Measurements from ENCODE around the gene SMARCC2. TPM values are rescaled to one million over a fixed set of nuclear protein-coding genes. Genes with fewer than 3 reads are reported as not detected.

SMARCC2 gene
- total and polyA plus RNA-seq, 5 experiments from 2014 or later = 46.3 to 197 (median 70.4) TPM

- Mint-ChIP-seq H3K4me3 (no peak overlapping the region), H3K4me1 (peaks cover 16 to 56% (median 49%) of the 10 kb centered on the region in 4 donors), H3K27me3 (no peaks in the 10 kb centered on the region), H3K9me3 (no peaks in the 10 kb centered on the region), H3K27ac (peak overlapping the region; percentile 16 to 91 (median 86)), H3K36me3 (peaks cover 5 to 73% (median 31%) of the 10 kb centered on the region in 3 donors)
- DNase-seq (no peak), ATAC-seq (no peak)
- POLR2A ChIA-PET = interaction anchor here (0.5 to 9.7 kb wide), 12 partner anchors 8 to 43 kb away, joined by 3 to 146 read pairs (median 3); partner anchors contain the start of genes ESYT1, MYL6 and ZC3H10
Observed at GRCh38 chr12:56143870-56144269, 45.4 kb downstream of the SMARCC2 start.

GRCh38 chr12:56143217-56143616 is 46.1 kb downstream of the SMARCC2 start:
- POLR2A ChIA-PET = interaction anchor here (1.4 to 9.7 kb wide), 5 partner anchors 9 to 18 kb away, joined by 3 to 146 read pairs (median 6); partner anchors contain the start of genes ESYT1 and MYL6
- Mint-ChIP-seq H3K9me3 (no peaks in the 10 kb centered on the region), H3K36me3 (peaks cover 9 to 80% (median 35%) of the 10 kb centered on the region in 3 donors), H3K4me3 (peak overlapping the region in 6 of 10 donors; percentile 24 to 67 (median 42)), H3K4me1 (peaks cover 23 to 63% (median 56%) of the 10 kb centered on the region in 4 donors), H3K27me3 (no peaks in the 10 kb centered on the region), H3K27ac (peak overlapping the region; percentile 56 to 91 (median 84))
- peak in 1 of 2 donors; percentile 38 for ATAC-seq
- DNase-seq = no peak

- peak overlapping the region in 9 of 10 donors; percentile 46 to 91 (median 78) for H3K27ac Mint-ChIP-seq
- no peaks in the 10 kb centered on the region for H3K27me3 Mint-ChIP-seq
- H3K36me3 Mint-ChIP-seq = peaks cover 9 to 90% (median 42%) of the 10 kb centered on the region in 3 donors
- no peaks in the 10 kb centered on the region for H3K9me3 Mint-ChIP-seq
- ATAC-seq (no peak), DNase-seq (no peak)
- H3K4me1 Mint-ChIP-seq = peaks cover 28 to 73% (median 66%) of the 10 kb centered on the region in 4 donors
- H3K4me3 Mint-ChIP-seq = no peak overlapping the region
- POLR2A ChIA-PET = interaction anchor here (1.1 to 9.7 kb wide), 5 partner anchors 8 to 46 kb away, joined by 3 to 146 read pairs (median 5); partner anchors contain the start of gene ESYT1
Observed at GRCh38 chr12:56141946-56142784, 47.1 kb downstream of the SMARCC2 start.

GRCh38 chr12:56137853-56138571 is 51.3 kb downstream of the SMARCC2 start:
- POLR2A ChIA-PET = interaction anchor here (0.6 to 9.7 kb wide), 15 partner anchors 10 to 301 kb away, joined by 3 to 146 read pairs (median 4); partner anchors contain the start of genes ESYT1, MYL6, RNF41 and RPL41
- ATAC-seq (peak; percentile 49 to 56), DNase-seq (peak in 3 of 10 donors; percentile 31 to 41 (median 41))
- Mint-ChIP-seq H3K9me3 (no peaks in the 10 kb centered on the region), H3K36me3 (peaks cover 9 to 96% (median 53%) of the 10 kb centered on the region in 3 donors), H3K4me3 (peak overlapping the region in 9 of 10 donors; percentile 49 to 82 (median 71)), H3K27ac (peak overlapping the region; percentile 85 to 94 (median 92)), H3K27me3 (no peaks in the 10 kb centered on the region), H3K4me1 (peaks cover 33 to 80% (median 70%) of the 10 kb centered on the region in 4 donors)

- ATAC-seq = no peak
- no peak overlapping the region for H3K4me3 Mint-ChIP-seq
- POLR2A ChIA-PET = no interaction called here
- peaks cover 0 to 2% (median 0%) of the 10 kb centered on the region in 9 donors for H3K9me3 Mint-ChIP-seq
- H3K36me3 Mint-ChIP-seq = peaks cover 9 to 97% (median 64%) of the 10 kb centered on the region in 3 donors
- no peak for DNase-seq
- H3K4me1 Mint-ChIP-seq = peaks cover 41 to 86% (median 77%) of the 10 kb centered on the region in 4 donors
- H3K27me3 Mint-ChIP-seq = no peaks in the 10 kb centered on the region
- peak overlapping the region in 3 of 10 donors; percentile 74 to 90 (median 88) for H3K27ac Mint-ChIP-seq
Observed at GRCh38 chr12:56134897-56135296, 54.4 kb downstream of the SMARCC2 start.

GRCh38 chr12:56130876-56131275 is 58.4 kb downstream of the SMARCC2 start:
- POLR2A ChIA-PET = interaction anchor here (0.6 to 17.5 kb wide), 6 partner anchors 10 to 443 kb away, joined by 4 to 284 read pairs (median 126); partner anchors contain the start of genes MYL6, PA2G4, RPL41 and SMARCC2
- peaks cover 0 to 2% (median 0%) of the 10 kb centered on the region in 9 donors for H3K9me3 Mint-ChIP-seq
- peak overlapping the region; percentile 90 to 99 (median 95) for H3K27ac Mint-ChIP-seq
- H3K4me3 Mint-ChIP-seq = peak overlapping the region; percentile 97 to 100 (median 99)
- H3K4me1 Mint-ChIP-seq = peaks cover 35 to 76% (median 67%) of the 10 kb centered on the region in 4 donors
- no peaks in the 10 kb centered on the region for H3K27me3 Mint-ChIP-seq
- DNase-seq (no peak), ATAC-seq (no peak)
- H3K36me3 Mint-ChIP-seq = peaks cover 0 to 61% (median 41%) of the 10 kb centered on the region in 3 donors

GRCh38 chr12:56129942-56130495 is 59.3 kb downstream of the SMARCC2 start:
- DNase-seq (no peak), ATAC-seq (no peak)
- Mint-ChIP-seq H3K4me1 (peaks cover 35 to 76% (median 70%) of the 10 kb centered on the region in 4 donors), H3K36me3 (peaks cover 0 to 53% (median 40%) of the 10 kb centered on the region in 3 donors), H3K27ac (peak overlapping the region; percentile 90 to 99 (median 95)), H3K9me3 (peaks cover 0 to 2% (median 0%) of the 10 kb centered on the region in 9 donors), H3K27me3 (no peaks in the 10 kb centered on the region), H3K4me3 (peak overlapping the region; percentile 97 to 100 (median 99))
- POLR2A ChIA-PET = interaction anchor here (0.6 to 17.5 kb wide), 13 partner anchors 11 to 589 kb away, joined by 3 to 284 read pairs (median 6); partner anchors contain the start of genes MYL6, PA2G4, RNF41 and RPL41

- POLR2A ChIA-PET = interaction anchor here (0.6 to 17.5 kb wide), 17 partner anchors 11 to 590 kb away, joined by 3 to 284 read pairs (median 6); partner anchors contain the start of genes MYL6, PA2G4, RNF41 and RPL41
- Mint-ChIP-seq H3K4me1 (peaks cover 35 to 77% (median 72%) of the 10 kb centered on the region in 4 donors), H3K27ac (peak overlapping the region; percentile 90 to 99 (median 95)), H3K4me3 (peak overlapping the region; percentile 97 to 100 (median 99)), H3K27me3 (no peaks in the 10 kb centered on the region), H3K9me3 (peaks cover 0 to 2% (median 0%) of the 10 kb centered on the region in 9 donors), H3K36me3 (peaks cover 0 to 48% (median 40%) of the 10 kb centered on the region in 3 donors)
- peak; percentile 37 to 56 for ATAC-seq
- peak; percentile 50 to 91 (median 70) for DNase-seq
Observed at GRCh38 chr12:56129206-56129941, 59.9 kb downstream of the SMARCC2 start.

GRCh38 chr12:56128670-56129205 is 60.5 kb downstream of the SMARCC2 start:
- Mint-ChIP-seq H3K36me3 (peaks cover 0 to 42% (median 33%) of the 10 kb centered on the region in 3 donors), H3K4me3 (peak overlapping the region; percentile 97 to 100 (median 99)), H3K27ac (peak overlapping the region; percentile 90 to 99 (median 95)), H3K9me3 (peaks cover 0 to 2% (median 0%) of the 10 kb centered on the region in 9 donors), H3K27me3 (no peaks in the 10 kb centered on the region), H3K4me1 (peaks cover 35 to 83% (median 66%) of the 10 kb centered on the region in 4 donors)
- ATAC-seq (peak in 1 of 2 donors; percentile 2), DNase-seq (peak in 3 of 10 donors; percentile 44 to 55 (median 47))
- POLR2A ChIA-PET = interaction anchor here (0.9 to 17.5 kb wide), 20 partner anchors 11 to 343 kb away, joined by 3 to 284 read pairs (median 6); partner anchors contain the start of genes ANKRD52, MYL6, PA2G4 and RAB5B

GRCh38 chr12:56127888-56128669 is 61.2 kb downstream of the SMARCC2 start, which contains the start of gene ESYT1:
ESYT1 (plus strand) TSS chr12:56128267; CDS start chr12:56128320, 53 bp downstream.
- peaks cover 0 to 2% (median 0%) of the 10 kb centered on the region in 9 donors for H3K9me3 Mint-ChIP-seq
- ATAC-seq = peak; percentile 83 to 90
- POLR2A ChIA-PET = interaction anchor here (0.9 to 17.5 kb wide), 23 partner anchors 11 to 344 kb away, joined by 3 to 284 read pairs (median 5); partner anchors contain the start of genes ANKRD52, CNPY2, MYL6 and PA2G4
- peak within 1 kb of the TSS; percentile 90 to 99 (median 96) for H3K27ac Mint-ChIP-seq
- DNase-seq = peak; percentile 86 to 100 (median 98)
- no peaks in the 10 kb centered on the region for H3K27me3 Mint-ChIP-seq
- peaks cover 32 to 78% (median 60%) of the 10 kb centered on the region in 4 donors for H3K4me1 Mint-ChIP-seq
- H3K36me3 Mint-ChIP-seq = peaks cover 0 to 35% (median 29%) of the 10 kb centered on the region in 3 donors
- peak within 1 kb of the TSS; percentile 97 to 100 (median 99) for H3K4me3 Mint-ChIP-seq
